Measurements from ENCODE around the gene MATN1. TPM values are rescaled to one million over a fixed set of nuclear protein-coding genes. Genes with fewer than 3 reads are reported as not detected.

MATN1 gene
- polyA plus RNA-seq, 1 donor from 2014 or later, result 0.22 TPM

- H3K79me2 ChIP-seq (replicated peaks; ENCODE audit: insufficient read depth, low read length), result no peaks in the 10 kb centered on the region
- H3K9me2 ChIP-seq (ENCODE audit: insufficient read depth, low read length), result no peaks in the 10 kb centered on the region
- no peaks in the 10 kb centered on the region for H3K36me3 ChIP-seq (ENCODE audit: insufficient read depth, low read length)
- no peak overlapping the region for H2AFZ ChIP-seq (ENCODE audit: low read depth, low read length)
- H3K9me3 ChIP-seq (ENCODE audit: low read length), result no peaks in the 10 kb centered on the region
- no peak overlapping the region for H3K4me3 ChIP-seq (ENCODE audit: low read length)
- TF ChIP-seq CTCF (IDR thresholded peaks at IDR 0.05; ENCODE audit: poor library complexity, severe bottlenecking), result no peak
- TF ChIP-seq SMC3 (conservative IDR thresholded peaks at IDR 0.05; ENCODE audit: poor library complexity), result no peak
- no peak for TF ChIP-seq POLR2AphosphoS5 (IDR thresholded peaks at IDR 0.05)
- no peak for TF ChIP-seq MXI1 (conservative IDR thresholded peaks at IDR 0.05; ENCODE audit: poor library complexity, severe bottlenecking)
- TF ChIP-seq REST (IDR thresholded peaks at IDR 0.05; ENCODE audit: borderline replicate concordance), result no peak
- no peak for TF ChIP-seq RAD21 (conservative IDR thresholded peaks at IDR 0.05)
- TF ChIP-seq EP300 (conservative IDR thresholded peaks at IDR 0.05; ENCODE audit: poor library complexity, severe bottlenecking), result no peak
- no peak for TF ChIP-seq TAF1 (IDR thresholded peaks at IDR 0.05; ENCODE audit: low read depth)
- no peak for TF ChIP-seq EZH2 (IDR thresholded peaks at IDR 0.05; ENCODE audit: borderline replicate concordance, insufficient read depth, low read length, poor library complexity, severe bottlenecking)
- H3K4me2 ChIP-seq (ENCODE audit: low read length), result no peak overlapping the region
- no peaks in the 10 kb centered on the region for H3F3A ChIP-seq (ENCODE audit: insufficient read depth, low read length, poor library complexity, severe bottlenecking)
- H3K9ac ChIP-seq (ENCODE audit: low read length), result no peak overlapping the region
- no peak overlapping the region for H3K27ac ChIP-seq (ENCODE audit: low read length)
- no peaks in the 10 kb centered on the region for H3K27me3 ChIP-seq (ENCODE audit: insufficient read depth, low read depth, low read length)
- H4K20me1 ChIP-seq (ENCODE audit: insufficient read depth), result no peaks in the 10 kb centered on the region
These were observed 54.6 kb downstream of the MATN1 start for GRCh38 chr1:30668546-30669327.

GRCh38 chr1:30668024-30668423, 55.4 kb downstream of the MATN1 start:
- Histone ChIP-seq H3K79me2 (replicated peaks; ENCODE audit: insufficient read depth, low read length) (no peaks in the 10 kb centered on the region), H3K36me3 (ENCODE audit: insufficient read depth, low read length) (no peaks in the 10 kb centered on the region), H3K4me3 (ENCODE audit: low read length) (no peak overlapping the region), H3K9me2 (ENCODE audit: insufficient read depth, low read length) (no peaks in the 10 kb centered on the region), H3K9ac (ENCODE audit: low read length) (no peak overlapping the region), H4K20me1 (ENCODE audit: insufficient read depth) (no peaks in the 10 kb centered on the region), H2AFZ (ENCODE audit: low read depth, low read length) (no peak overlapping the region), H3K9me3 (ENCODE audit: low read length) (no peaks in the 10 kb centered on the region), H3F3A (ENCODE audit: insufficient read depth, low read length, poor library complexity, severe bottlenecking) (no peaks in the 10 kb centered on the region), H3K4me2 (ENCODE audit: low read length) (no peak overlapping the region), H3K27me3 (ENCODE audit: insufficient read depth, low read depth, low read length) (no peaks in the 10 kb centered on the region), H3K27ac (ENCODE audit: low read length) (no peak overlapping the region)
- TF ChIP-seq MXI1 (conservative IDR thresholded peaks at IDR 0.05; ENCODE audit: poor library complexity, severe bottlenecking), result no peak
- no peak for TF ChIP-seq EP300 (conservative IDR thresholded peaks at IDR 0.05; ENCODE audit: poor library complexity, severe bottlenecking)
- TF ChIP-seq EZH2 (IDR thresholded peaks at IDR 0.05; ENCODE audit: borderline replicate concordance, insufficient read depth, low read length, poor library complexity, severe bottlenecking), result no peak
- TF ChIP-seq RAD21 (conservative IDR thresholded peaks at IDR 0.05), result no peak
- TF ChIP-seq TAF1 (IDR thresholded peaks at IDR 0.05; ENCODE audit: low read depth), result no peak
- no peak for TF ChIP-seq CTCF (IDR thresholded peaks at IDR 0.05; ENCODE audit: poor library complexity, severe bottlenecking)
- TF ChIP-seq SMC3 (conservative IDR thresholded peaks at IDR 0.05; ENCODE audit: poor library complexity), result no peak

All from neural cell (in vitro differentiated cells).